Naive thymus-derived CD4-positive, alpha-beta T cell (primary cell): ENCODE results near the gene KIF15. TPM values are rescaled to one million over a fixed set of nuclear protein-coding genes. Genes with fewer than 3 reads are reported as not detected.

ENCODE experiments used
- polyA plus RNA-seq, 2 donors: library from polyadenylated mRNA; unstranded; fragments of 300-500 nt; fragmentation: Illumina TruSeq; gene quantifications; one replicate each; pipeline ENCODE4 v1.2.3, GENCODE V29; 2021
- total RNA-seq, 6 experiments: library from RNA in 5 of 6; stranded (reverse) in 5 of 6; gene quantifications; 1 replicate in 5 of 6; 2 replicates in 1 of 6; pipeline ENCODE4 v1.2.3 and lab custom pipeline; 2021 to 2026

The KIF15 gene
- total and polyA plus RNA-seq, 7 experiments from 2014 or later: 0.11 to 31.9 (median 0.27) TPM; not detected in 1

Other genes with a start within 250 kb of the KIF15 start
- 1 to 10 TPM; 1.1 to 4.5 (median 1.7) TPM for gene ZKSCAN7, start 206.6 kb upstream of the KIF15 start, total RNA-seq
- 1 to 10 TPM; 2.1 to 2.4 TPM for gene ZKSCAN7, start 206.6 kb upstream of the KIF15 start, polyA plus RNA-seq
- 1 to 10 TPM in 1 of 5 experiments, under 1 TPM in 4; 0.02 to 1.7 (median 0.38) TPM for gene ZNF660, start 176.8 kb upstream of the KIF15 start, total RNA-seq
- gene ZNF660, start 176.8 kb upstream of the KIF15 start, polyA plus RNA-seq: under 1 TPM in 1 of 2 donors, not detected in 1; 0.41 TPM
- 10 to 100 TPM in 3 of 5 experiments, 1 to 10 TPM in 2; 5.5 to 15.6 (median 15.0) TPM for gene ZNF197, start 136.8 kb upstream of the KIF15 start, total RNA-seq
- gene ZNF197, start 136.8 kb upstream of the KIF15 start, polyA plus RNA-seq: 1 to 10 TPM; 5.2 to 5.8 TPM
- 1 to 10 TPM; 1.3 to 3.2 (median 2.0) TPM for gene ZNF35, start 113.1 kb upstream of the KIF15 start, total RNA-seq
- 1 to 10 TPM in 1 of 2 donors, under 1 TPM in 1; 0.14 to 1.1 TPM for gene ZNF35, start 113.1 kb upstream of the KIF15 start, polyA plus RNA-seq
- 1 to 10 TPM; 1.1 to 6.1 (median 4.1) TPM for gene ZNF502, start 49.1 kb upstream of the KIF15 start, total RNA-seq
- gene ZNF502, start 49.1 kb upstream of the KIF15 start, polyA plus RNA-seq: 1 to 10 TPM; 5.0 to 5.9 TPM
- 1 to 10 TPM; 1.1 to 5.3 (median 2.6) TPM for gene ZNF501, start 32.2 kb upstream of the KIF15 start, total RNA-seq
- gene ZNF501, start 32.2 kb upstream of the KIF15 start, polyA plus RNA-seq: 1 to 10 TPM; 1.6 to 2.2 TPM
- gene KIAA1143, start 175 bp upstream of the KIF15 start, total RNA-seq: 10 to 100 TPM; 17.5 to 44.4 (median 39.8) TPM
- gene KIAA1143, start 175 bp upstream of the KIF15 start, polyA plus RNA-seq: 10 to 100 TPM; 22.3 to 28.4 TPM
- 10 to 100 TPM; 12.1 to 25.1 (median 16.4) TPM for gene TMEM42, start 100.1 kb downstream of the KIF15 start, total RNA-seq
- 10 to 100 TPM; 51.3 to 74.5 TPM for gene TMEM42, start 100.1 kb downstream of the KIF15 start, polyA plus RNA-seq
- gene TGM4, start 112.8 kb downstream of the KIF15 start, total RNA-seq: not detected
- under 1 TPM in 1 of 2 donors, not detected in 1; 0.07 TPM for gene TGM4, start 112.8 kb downstream of the KIF15 start, polyA plus RNA-seq
- gene ZDHHC3, start 214.4 kb downstream of the KIF15 start, total RNA-seq: 10 to 100 TPM; 38.5 to 54.0 (median 48.8) TPM
- 10 to 100 TPM; 33.7 to 36.1 TPM for gene ZDHHC3, start 214.4 kb downstream of the KIF15 start, polyA plus RNA-seq
- gene EXOSC7, start 214.4 kb downstream of the KIF15 start, total RNA-seq: 10 to 100 TPM; 30.7 to 57.9 (median 44.3) TPM
- gene EXOSC7, start 214.4 kb downstream of the KIF15 start, polyA plus RNA-seq: 10 to 100 TPM; 48.4 to 59.4 TPM